Measurements from ENCODE around the gene CEBPB. TPM values are rescaled to one million over a fixed set of nuclear protein-coding genes. Genes with fewer than 3 reads are reported as not detected.
"Not testable (repeated sequence)": the region's sequence is repeated elsewhere in the genome, so short reads cannot be mapped to it uniquely, and the experiment has no call there.

The CEBPB gene
- total RNA-seq, 2 donors from 2014 or later: 61.3 to 102 TPM

DNA sequence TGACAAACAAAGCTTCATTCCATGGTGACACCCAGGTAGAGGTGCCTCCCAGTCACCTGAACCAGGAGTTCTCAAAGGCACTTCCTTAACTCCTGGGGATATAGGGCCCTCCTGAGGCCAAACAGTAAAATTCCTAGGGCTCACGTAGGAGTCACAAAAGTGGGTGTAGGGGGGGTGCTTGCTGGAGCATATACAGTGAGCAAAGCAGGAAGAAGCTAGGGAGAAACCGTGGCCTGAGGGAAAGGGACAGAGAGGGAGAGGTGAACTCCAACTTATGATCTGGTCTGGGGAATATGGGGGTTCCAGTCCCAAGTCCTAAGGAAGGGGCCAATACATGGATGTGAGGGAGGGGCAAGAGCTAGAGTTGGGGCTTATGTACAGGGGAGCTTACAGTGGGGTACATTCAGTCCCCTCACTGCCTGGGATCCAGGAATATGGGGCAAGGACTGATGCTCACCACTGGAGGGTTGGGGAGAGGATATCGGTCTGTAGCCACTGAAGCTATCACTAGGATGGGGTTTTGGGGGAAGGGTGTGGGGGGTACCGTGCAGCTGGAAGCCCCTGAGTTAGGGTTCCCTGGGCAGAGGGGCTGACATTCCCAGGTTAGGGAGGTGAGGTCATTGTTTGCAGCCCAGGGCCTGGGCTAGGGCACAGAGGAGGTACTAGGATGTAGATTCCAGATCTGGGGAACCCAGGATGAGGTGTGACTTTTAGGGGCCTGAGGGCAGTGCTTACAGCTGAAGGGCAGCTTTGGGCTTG lies 38.1 kb upstream of the CEBPB start:
- no peaks in the 10 kb centered on the region for H3K27me3 ChIP-seq
- H3K4me3 ChIP-seq: peak overlapping the region; percentile 98 to 99
- no peaks in the 10 kb centered on the region for H3K9me3 ChIP-seq
- peak overlapping the region; percentile 95 to 96 for H3K27ac ChIP-seq
- DNase-seq (ENCODE audit: low spot score): no peak
- TF ChIP-seq, protein P1, sequence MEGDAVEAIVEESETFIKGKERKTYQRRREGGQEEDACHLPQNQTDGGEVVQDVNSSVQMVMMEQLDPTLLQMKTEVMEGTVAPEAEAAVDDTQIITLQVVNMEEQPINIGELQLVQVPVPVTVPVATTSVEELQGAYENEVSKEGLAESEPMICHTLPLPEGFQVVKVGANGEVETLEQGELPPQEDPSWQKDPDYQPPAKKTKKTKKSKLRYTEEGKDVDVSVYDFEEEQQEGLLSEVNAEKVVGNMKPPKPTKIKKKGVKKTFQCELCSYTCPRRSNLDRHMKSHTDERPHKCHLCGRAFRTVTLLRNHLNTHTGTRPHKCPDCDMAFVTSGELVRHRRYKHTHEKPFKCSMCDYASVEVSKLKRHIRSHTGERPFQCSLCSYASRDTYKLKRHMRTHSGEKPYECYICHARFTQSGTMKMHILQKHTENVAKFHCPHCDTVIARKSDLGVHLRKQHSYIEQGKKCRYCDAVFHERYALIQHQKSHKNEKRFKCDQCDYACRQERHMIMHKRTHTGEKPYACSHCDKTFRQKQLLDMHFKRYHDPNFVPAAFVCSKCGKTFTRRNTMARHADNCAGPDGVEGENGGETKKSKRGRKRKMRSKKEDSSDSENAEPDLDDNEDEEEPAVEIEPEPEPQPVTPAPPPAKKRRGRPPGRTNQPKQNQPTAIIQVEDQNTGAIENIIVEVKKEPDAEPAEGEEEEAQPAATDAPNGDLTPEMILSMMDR (IDR thresholded peaks at IDR 0.05): no peak
- peaks cover 0 to 50% of the 10 kb centered on the region in 2 donors for H3K4me1 ChIP-seq
- peaks cover 5% of the 10 kb centered on the region for H3K36me3 ChIP-seq

DNA sequence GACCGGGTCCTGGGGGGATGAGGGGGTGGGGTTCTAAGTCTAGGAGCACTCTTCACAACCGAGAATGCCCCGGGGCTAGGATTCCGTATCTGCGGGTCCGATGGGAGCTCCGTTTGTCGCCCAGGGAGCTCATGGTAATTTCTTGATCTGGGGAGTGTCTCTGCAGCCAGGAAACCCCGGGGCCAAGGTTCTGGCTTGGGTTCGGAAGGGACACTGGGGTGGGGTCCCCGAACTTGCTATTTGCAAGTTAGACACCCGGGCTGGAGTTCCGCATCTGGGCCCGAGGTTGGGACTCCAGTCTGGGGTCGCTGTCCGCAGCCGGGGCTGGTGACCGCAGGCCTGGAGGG lies 37.5 kb upstream of the CEBPB start:
- Histone ChIP-seq H3K36me3 (peaks cover 5% of the 10 kb centered on the region), H3K4me1 (peaks cover 0 to 50% of the 10 kb centered on the region in 2 donors)

DNA sequence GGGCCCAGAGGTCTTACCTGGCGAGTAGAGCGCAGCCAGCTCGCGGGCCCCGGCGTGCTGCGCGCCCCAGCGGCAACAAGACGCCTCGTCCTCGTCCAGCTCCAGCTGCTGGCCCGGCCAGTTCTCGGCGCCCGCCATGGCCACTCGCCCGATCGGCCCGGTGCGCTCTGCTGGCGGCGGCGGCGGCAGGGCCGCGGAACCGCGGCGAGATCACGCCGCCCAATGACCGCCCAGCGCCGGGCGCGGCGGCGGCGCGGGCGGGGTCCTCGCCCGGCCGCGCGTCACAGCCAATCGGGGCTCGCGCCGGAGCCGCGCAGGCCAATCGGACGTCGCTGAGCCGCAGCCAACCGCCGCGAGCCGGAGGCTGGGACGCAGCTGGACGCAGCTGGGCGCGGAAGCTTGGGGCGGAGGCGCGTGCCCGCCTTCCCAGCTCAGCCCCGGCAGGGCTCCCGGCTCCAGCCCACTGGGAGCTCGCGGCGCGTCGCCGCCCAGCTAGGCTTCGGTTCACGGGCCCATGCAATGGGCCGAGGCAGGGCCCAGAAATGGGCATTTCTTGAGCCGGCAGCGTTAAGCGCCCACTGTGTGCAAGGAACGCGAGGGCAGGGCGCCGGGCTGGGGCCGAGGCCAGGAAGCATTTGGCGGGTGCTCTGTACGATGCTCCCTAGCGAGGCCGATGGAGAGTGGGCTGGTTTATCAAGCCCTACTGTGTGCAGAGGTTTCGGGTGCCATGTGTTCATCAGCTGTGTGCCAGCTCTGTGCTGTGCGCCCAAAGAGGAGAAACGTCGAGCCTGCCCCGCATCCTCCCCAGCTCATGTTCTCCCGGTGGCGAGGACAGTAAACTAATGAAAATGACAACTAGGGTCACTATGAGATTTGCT lies 36.9 kb upstream of the CEBPB start, which contains the start of gene PEDS1:
PEDS1 (minus strand) TSS at position 224 of the 878 bp plus-strand sequence; CDS start at position 138, 86 bp downstream.
- Histone ChIP-seq H3K36me3 (peaks cover 5% of the 10 kb centered on the region), H3K27ac (peak within 1 kb of the TSS; percentile 95 to 96), H3K9me3 (no peaks in the 10 kb centered on the region), H3K27me3 (no peaks in the 10 kb centered on the region), H3K4me1 (peaks cover 0 to 50% of the 10 kb centered on the region in 2 donors), H3K4me3 (peak within 1 kb of the TSS; percentile 98 to 99)
- peak; percentile 89 for DNase-seq (ENCODE audit: low spot score)
- TF ChIP-seq, protein P1 (IDR thresholded peaks at IDR 0.05): no peak

More for the DNA sequence above, 37.5 kb upstream of the CEBPB start:
- TF ChIP-seq, protein P1 (IDR thresholded peaks at IDR 0.05): no peak
- no peak for DNase-seq (ENCODE audit: low spot score)
- no peaks in the 10 kb centered on the region for H3K27me3 ChIP-seq
- H3K9me3 ChIP-seq: no peaks in the 10 kb centered on the region
- H3K4me3 ChIP-seq: peak overlapping the region; percentile 98 to 99
- peak overlapping the region; percentile 95 to 96 for H3K27ac ChIP-seq

DNA sequence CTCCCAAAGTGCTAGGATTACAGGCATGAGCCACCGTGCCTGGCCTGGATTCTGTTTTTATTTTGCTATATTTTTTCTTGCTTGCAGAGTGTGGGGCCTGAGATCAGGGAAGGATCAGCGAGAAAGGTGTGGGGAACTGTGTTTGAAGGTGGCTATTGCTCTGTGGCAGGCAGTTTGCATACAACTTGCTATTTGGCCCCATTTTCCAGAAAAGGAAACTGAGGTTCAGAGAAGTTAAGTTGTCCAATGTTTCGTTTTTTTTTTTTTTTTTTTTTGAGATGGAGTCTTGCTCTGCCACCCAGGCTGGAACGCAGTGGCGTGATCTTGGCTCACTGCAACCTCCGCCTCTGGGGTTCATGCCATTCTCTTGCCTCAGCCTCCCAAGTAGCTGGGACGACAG lies 29.1 kb upstream of the CEBPB start:
- not testable (repeated sequence) for H3K4me3 ChIP-seq; H3K27me3 ChIP-seq; DNase-seq (ENCODE audit: low spot score); H3K9me3 ChIP-seq; H3K36me3 ChIP-seq; H3K27ac ChIP-seq
- peaks cover 0 to 11% of the 10 kb centered on the region in 2 donors for H3K4me1 ChIP-seq

DNA sequence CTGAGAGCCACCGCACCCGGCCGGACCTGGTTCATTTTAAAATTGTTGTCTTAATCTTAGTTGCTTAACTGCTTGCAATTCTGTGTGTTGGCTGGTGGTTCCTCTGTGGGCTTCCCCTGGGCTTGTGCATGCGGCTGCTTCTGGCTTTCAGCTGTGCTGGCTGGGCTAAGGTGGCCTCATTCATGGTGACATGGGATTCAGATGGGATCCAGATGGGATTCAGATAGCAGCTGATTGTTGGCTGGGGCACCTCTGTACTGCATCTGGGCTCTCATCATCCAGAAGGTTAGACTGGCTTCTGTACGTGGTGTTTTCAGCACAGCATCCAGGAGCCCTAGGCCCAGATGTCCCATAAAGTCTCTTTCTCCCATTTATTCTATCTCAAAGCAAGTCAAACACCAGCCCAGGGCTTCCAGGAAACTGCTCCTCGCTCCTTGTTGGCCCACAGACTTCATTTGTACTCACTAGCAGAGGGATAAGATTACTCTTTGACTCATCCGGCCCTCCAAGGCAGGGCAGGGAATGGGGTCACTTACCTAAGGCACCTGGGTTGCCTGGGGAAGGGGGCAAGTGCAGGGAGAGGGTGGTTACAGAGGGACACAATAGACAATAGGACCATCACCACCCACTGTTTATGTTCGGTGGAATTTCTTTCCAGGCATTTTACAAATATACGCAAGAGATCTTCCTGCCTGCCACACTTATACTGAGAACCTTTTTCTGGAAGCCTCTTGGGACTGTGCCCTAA lies 26.9 kb upstream of the CEBPB start:
- Histone ChIP-seq H3K27me3 (no peaks in the 10 kb centered on the region), H3K9me3 (no peaks in the 10 kb centered on the region), H3K4me1 (peaks cover 0 to 18% of the 10 kb centered on the region in 2 donors), H3K36me3 (no peaks in the 10 kb centered on the region), H3K4me3 (no peak overlapping the region), H3K27ac (peak overlapping the region; percentile 53 to 66)
- DNase-seq (ENCODE audit: low spot score): peak; percentile 65
- TF ChIP-seq, protein P1 (IDR thresholded peaks at IDR 0.05): no peak
